ENCODE results near the gene DHX30. TPM values are rescaled to one million over a fixed set of nuclear protein-coding genes. Genes with fewer than 3 reads are reported as not detected.

The DHX30 gene
- polyA plus RNA-seq, 1 donor from 2014 or later: 33.5 TPM

- peaks cover 10% of the 10 kb centered on the region for H3K36me3 Mint-ChIP-seq
- peak overlapping the region in 1 of 3 donors; percentile 81 for H3K27ac Mint-ChIP-seq
- no peaks in the 10 kb centered on the region for H3K9me3 Mint-ChIP-seq
- no peaks in the 10 kb centered on the region for H3K27me3 Mint-ChIP-seq
- no peak overlapping the region for H3K4me3 Mint-ChIP-seq
- peaks cover 0 to 2% (median 0%) of the 10 kb centered on the region in 3 donors for H3K4me1 Mint-ChIP-seq
Measured at GRCh38 chr3:47855461-47856383, 52.8 kb downstream of the DHX30 start.

GRCh38 chr3:47856669-47857068 is 53.7 kb downstream of the DHX30 start:
- no peak overlapping the region for H3K4me3 Mint-ChIP-seq
- peaks cover 0 to 2% (median 0%) of the 10 kb centered on the region in 3 donors for H3K4me1 Mint-ChIP-seq
- peaks cover 10% of the 10 kb centered on the region for H3K36me3 Mint-ChIP-seq
- no peak overlapping the region for H3K27ac Mint-ChIP-seq
- no peaks in the 10 kb centered on the region for H3K9me3 Mint-ChIP-seq
- no peaks in the 10 kb centered on the region for H3K27me3 Mint-ChIP-seq

DNA sequence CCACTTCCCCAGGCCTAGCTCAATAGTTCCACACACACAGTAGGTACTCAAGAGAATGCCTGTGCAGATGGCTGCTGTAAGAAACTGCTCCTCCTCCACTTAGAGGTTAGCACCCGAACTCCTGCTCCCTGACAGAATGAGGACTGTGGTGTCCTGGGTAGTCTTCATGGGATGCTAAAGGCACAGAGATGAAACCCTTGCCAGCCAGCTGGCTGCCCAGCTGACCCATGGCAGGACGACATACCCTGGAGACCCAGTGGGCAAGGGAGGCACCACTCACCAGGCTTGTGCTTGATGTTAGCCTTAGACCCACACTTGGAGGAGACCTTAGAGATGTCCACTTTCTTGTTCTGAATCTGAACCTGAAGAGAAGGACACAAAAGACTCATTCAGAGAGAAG is 54.2 kb downstream of the DHX30 start:
- no peaks in the 10 kb centered on the region for H3K27me3 Mint-ChIP-seq
- peaks cover 10% of the 10 kb centered on the region for H3K36me3 Mint-ChIP-seq
- H3K4me3 Mint-ChIP-seq: no peak overlapping the region
- no peaks in the 10 kb centered on the region for H3K9me3 Mint-ChIP-seq
- no peak overlapping the region for H3K27ac Mint-ChIP-seq
- peaks cover 0 to 2% (median 0%) of the 10 kb centered on the region in 3 donors for H3K4me1 Mint-ChIP-seq

DNA sequence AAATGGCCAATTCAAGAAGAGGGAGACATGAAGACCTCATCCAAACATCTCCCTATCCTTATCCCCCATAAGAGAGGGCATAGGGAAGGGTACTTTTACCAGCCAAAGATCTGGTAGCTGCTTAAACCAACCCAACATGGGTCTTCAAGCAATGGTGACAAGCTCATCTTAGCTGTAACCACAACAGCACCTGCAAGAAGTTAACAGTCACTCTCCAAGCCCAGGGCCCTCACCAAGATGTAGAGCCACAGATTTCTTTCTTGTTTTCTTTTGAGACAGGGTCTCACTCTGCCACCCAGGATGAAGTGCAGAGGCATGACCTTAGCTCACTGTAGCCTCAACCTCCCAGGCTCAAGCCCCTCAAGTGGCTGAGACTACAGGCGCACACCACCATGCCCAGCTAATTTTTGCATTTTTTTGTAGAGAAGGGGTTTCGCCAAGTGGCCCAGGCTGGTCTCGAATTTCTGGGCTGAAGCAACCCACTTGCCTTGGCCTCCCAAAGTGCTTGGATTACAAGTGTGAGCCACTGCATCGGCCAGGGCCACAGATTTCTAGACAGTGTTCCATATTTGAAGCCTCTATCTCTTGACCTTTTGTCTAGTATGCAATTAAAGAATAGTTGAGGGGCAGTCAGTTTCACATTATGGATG is 57.1 kb downstream of the DHX30 start:
- no peak overlapping the region for H3K27ac Mint-ChIP-seq

GRCh38 chr3:47863391-47864128 is 60.6 kb downstream of the DHX30 start:
- Mint-ChIP-seq H3K36me3 (peaks cover 5% of the 10 kb centered on the region), H3K4me1 (no peaks in the 10 kb centered on the region), H3K9me3 (no peaks in the 10 kb centered on the region), H3K27ac (no peak overlapping the region), H3K4me3 (no peak overlapping the region), H3K27me3 (no peaks in the 10 kb centered on the region)

More for the DNA sequence above, 57.1 kb downstream of the DHX30 start:
- no peaks in the 10 kb centered on the region for H3K9me3 Mint-ChIP-seq
- H3K27me3 Mint-ChIP-seq: no peaks in the 10 kb centered on the region
- H3K36me3 Mint-ChIP-seq: peaks cover 7% of the 10 kb centered on the region
- no peak overlapping the region for H3K4me3 Mint-ChIP-seq
- H3K4me1 Mint-ChIP-seq: peaks cover 0 to 2% (median 0%) of the 10 kb centered on the region in 3 donors

DNA sequence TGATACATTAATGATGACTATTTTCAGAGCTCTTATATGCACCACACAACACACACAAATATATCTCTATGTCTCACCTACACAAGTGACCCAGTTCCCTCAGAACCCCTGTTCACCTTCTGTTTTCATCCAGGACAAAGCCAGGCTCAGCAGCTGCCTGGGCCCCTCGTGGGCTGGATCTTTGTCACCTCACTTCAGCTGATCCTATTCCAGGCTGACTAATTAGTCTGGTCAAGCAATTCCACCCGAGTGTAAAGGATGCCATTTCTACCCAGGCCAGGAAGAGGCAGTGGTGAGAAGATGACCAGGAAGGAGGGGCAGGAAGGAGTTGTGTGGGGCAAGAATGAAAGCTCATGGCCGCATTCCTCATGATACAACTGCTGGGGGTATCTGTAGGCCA is 62.3 kb downstream of the DHX30 start:
- Mint-ChIP-seq H3K36me3 (peaks cover 5% of the 10 kb centered on the region), H3K27ac (no peak overlapping the region), H3K4me1 (no peaks in the 10 kb centered on the region), H3K27me3 (no peaks in the 10 kb centered on the region), H3K4me3 (no peak overlapping the region), H3K9me3 (no peaks in the 10 kb centered on the region)

DNA sequence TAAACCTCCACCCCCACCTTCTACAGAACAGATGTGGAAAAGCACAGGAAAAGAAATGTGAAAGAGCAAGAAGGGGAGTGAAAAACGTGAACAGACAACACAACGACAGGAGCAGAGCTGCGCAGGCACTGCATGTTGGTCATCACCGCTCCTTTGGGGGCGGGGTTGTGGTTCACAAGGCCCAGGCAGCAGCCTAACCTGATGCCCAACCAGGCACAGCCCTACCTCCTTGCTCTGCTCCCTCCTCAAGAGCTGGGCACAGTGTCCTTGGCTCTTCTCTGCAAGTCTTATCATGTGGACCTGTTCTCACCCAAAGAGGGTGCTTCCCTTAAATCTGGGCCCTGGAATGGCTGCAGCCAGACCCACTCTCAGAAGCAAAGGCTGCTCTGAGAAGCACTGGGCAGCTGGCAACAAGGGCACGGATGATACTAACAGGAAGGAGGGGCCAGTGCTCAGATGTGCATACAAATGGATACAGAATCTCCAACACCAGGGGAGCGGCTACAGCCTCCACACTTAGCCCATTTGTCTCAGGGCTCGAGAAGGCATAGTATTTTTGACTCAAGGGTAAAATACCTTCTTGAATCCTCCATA is 64.6 kb downstream of the DHX30 start:
- H3K4me3 Mint-ChIP-seq: no peak overlapping the region
- no peak overlapping the region for H3K27ac Mint-ChIP-seq
- H3K27me3 Mint-ChIP-seq: no peaks in the 10 kb centered on the region
- H3K4me1 Mint-ChIP-seq: no peaks in the 10 kb centered on the region
- H3K36me3 Mint-ChIP-seq: peaks cover 5% of the 10 kb centered on the region
- no peaks in the 10 kb centered on the region for H3K9me3 Mint-ChIP-seq

- H3K27ac Mint-ChIP-seq: no peak overlapping the region
- H3K9me3 Mint-ChIP-seq: no peaks in the 10 kb centered on the region
- no peaks in the 10 kb centered on the region for H3K4me1 Mint-ChIP-seq
Measured at GRCh38 chr3:47868306-47868705, 65.4 kb downstream of the DHX30 start.

GRCh38 chr3:47870156-47870555 is 67.2 kb downstream of the DHX30 start:
- Mint-ChIP-seq H3K9me3 (no peaks in the 10 kb centered on the region), H3K36me3 (peaks cover 5% of the 10 kb centered on the region), H3K4me1 (no peaks in the 10 kb centered on the region), H3K4me3 (no peak overlapping the region), H3K27ac (peak overlapping the region in 1 of 3 donors; percentile 78), H3K27me3 (no peaks in the 10 kb centered on the region)

More at GRCh38 chr3:47868306-47868705, 65.4 kb downstream of the DHX30 start:
- Mint-ChIP-seq H3K27me3 (no peaks in the 10 kb centered on the region), H3K36me3 (peaks cover 5% of the 10 kb centered on the region), H3K4me3 (no peak overlapping the region)

DNA sequence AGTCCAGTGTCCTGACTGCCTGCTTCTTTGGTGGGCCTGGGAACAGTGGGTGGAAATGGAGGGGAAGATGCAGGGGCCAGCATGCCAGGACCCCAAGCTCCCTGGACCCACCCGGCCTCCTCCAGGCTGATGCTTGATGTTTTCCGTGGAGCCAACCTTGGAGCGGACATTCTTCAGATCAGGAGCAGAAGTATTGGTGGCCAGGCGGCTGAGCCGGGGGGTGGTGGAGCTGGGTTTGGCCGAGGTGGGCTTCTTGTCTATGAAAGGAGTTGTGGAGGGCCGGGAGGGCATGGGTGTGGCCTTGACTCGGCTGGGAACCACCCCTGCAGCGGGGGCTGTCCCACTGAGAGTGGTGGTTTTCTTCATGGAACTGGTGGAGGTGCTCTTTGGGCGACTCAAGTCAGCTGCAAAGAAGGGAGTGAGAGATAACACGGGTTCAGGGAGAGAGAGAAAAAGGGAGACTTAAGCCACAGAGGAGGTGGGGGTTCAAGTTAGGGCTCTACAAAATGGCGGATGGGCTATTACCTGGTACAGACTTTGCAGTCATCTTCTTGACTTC is 67.8 kb downstream of the DHX30 start:
- Mint-ChIP-seq H3K27me3 (no peaks in the 10 kb centered on the region), H3K9me3 (no peaks in the 10 kb centered on the region), H3K4me3 (no peak overlapping the region), H3K27ac (no peak overlapping the region), H3K36me3 (peaks cover 5% of the 10 kb centered on the region), H3K4me1 (no peaks in the 10 kb centered on the region)

DNA sequence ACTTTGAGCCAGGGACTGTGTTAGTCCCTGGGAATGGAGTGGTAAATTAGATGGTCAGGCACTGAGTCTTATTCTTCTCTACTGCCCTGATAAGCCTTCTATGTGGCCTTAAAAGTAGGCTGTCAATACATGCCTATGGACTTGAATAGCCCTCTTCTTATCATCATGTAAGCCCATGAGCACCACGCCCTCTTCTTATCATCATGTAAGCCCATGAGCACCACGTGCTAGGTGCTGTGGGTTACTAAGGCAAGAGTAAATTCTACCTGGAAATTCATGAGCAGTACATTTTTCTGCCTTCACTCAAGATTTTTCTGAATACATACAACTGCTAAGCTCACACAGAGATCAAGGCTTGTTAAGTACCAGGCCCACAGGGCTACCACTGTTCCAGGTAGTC is 68.5 kb downstream of the DHX30 start:
- Mint-ChIP-seq H3K4me3 (no peak overlapping the region), H3K4me1 (no peaks in the 10 kb centered on the region), H3K9me3 (no peaks in the 10 kb centered on the region), H3K36me3 (peaks cover 4% of the 10 kb centered on the region), H3K27ac (no peak overlapping the region), H3K27me3 (no peaks in the 10 kb centered on the region)

DNA sequence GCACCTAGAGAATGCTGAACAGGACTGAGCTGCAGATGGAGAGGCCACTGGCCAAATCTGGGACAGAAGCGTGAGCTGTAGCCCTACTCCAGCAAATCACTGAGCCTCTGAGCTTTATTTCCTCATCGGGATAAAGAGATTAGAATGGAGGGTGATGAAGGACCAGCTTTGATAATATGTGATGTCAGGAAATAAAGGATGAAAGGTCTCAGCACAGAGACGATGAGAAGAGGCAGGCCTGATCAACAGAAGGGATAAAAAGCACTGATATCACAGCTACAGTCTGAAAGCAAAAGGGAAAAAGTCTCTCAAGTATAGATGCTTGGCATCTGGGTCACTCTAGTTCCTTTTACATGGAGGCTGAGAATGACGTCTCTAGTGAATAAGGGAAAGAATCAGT is 70.0 kb downstream of the DHX30 start:
- Mint-ChIP-seq H3K4me1 (peaks cover 0 to 2% (median 0%) of the 10 kb centered on the region in 3 donors), H3K9me3 (no peaks in the 10 kb centered on the region), H3K27me3 (no peaks in the 10 kb centered on the region), H3K4me3 (no peak overlapping the region), H3K27ac (peak overlapping the region in 1 of 3 donors; percentile 65), H3K36me3 (peaks cover 5% of the 10 kb centered on the region)

DNA sequence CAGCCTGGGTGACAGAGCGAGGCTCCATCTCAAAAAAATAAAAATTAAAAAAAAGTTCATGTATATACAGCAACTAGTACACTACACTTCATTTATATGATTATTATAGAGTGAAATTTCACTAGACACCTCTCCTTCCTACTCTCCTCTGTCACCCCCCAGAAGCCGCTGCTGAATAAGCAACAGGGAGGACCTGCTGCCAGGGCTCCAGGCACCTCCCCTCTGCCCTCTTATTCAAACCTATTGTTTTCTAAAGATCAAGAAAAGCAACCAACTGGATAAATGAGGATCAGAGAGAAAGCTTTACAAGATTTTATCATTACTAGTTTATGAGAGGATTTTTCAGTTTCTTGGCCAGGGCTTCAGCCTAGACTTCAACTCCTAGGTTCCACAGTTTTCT is 71.5 kb downstream of the DHX30 start:
- H3K9me3 Mint-ChIP-seq: no peaks in the 10 kb centered on the region
- H3K36me3 Mint-ChIP-seq: peaks cover 5% of the 10 kb centered on the region
- no peaks in the 10 kb centered on the region for H3K27me3 Mint-ChIP-seq
- no peak overlapping the region for H3K27ac Mint-ChIP-seq
- peaks cover 0 to 5% (median 2%) of the 10 kb centered on the region in 3 donors for H3K4me1 Mint-ChIP-seq
- H3K4me3 Mint-ChIP-seq: no peak overlapping the region

DNA sequence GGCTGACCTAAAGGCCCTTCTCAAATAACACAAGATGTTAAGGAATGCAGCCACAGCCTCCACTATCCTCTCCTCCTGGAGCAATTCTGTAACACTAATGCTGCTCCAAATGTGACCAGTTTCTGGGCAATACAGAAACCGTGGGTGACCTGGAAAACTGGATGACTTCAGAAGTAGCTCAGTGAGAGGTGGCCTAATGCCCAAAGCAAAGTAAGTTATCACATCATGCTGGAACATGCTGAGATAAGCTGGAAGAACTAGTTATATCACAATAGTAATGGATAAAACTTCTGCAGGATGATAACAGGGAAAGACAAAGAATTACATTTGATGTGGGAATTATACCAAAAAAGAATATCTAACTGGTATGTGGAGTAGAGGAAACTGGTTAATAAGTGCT is 72.0 kb downstream of the DHX30 start:
- Mint-ChIP-seq H3K27me3 (no peaks in the 10 kb centered on the region), H3K9me3 (no peaks in the 10 kb centered on the region), H3K4me1 (peaks cover 0 to 5% (median 2%) of the 10 kb centered on the region in 3 donors), H3K36me3 (peaks cover 5% of the 10 kb centered on the region), H3K4me3 (no peak overlapping the region), H3K27ac (no peak overlapping the region)
